Astrocyte (in vitro differentiated cells and primary cell): ENCODE results near the gene OTUD3. TPM values are rescaled to one million over a fixed set of nuclear protein-coding genes. Genes with fewer than 3 reads are reported as not detected.

Experiments
- DNase-seq: peaks from one replicate; pipeline ENCODE4 v3.0.0-alpha.2; 2010; ENCODE audit warnings: low read depth
- FAIRE-seq: peaks from 2 replicates; lab custom pipeline; 2011; peaks lifted over from hg19 to GRCh38; lab: Jason Lieb, UNC
- H2AFZ ChIP-seq: 2 replicates; pipeline ENCODE4 v1.6.0; 2012; ENCODE audit warnings: low read depth, low read length, inconsistent platforms
- H3K27ac ChIP-seq: 2 replicates; pipeline ENCODE4 v1.5.1; 2011; ENCODE audit warnings: low read depth, low read length, inconsistent platforms
- H3K27me3 ChIP-seq: 2 replicates; pipeline ENCODE4 v1.6.0; 2011; ENCODE audit warnings: low read length, inconsistent platforms; ENCODE audit not compliant: insufficient read depth
- H3K36me3 ChIP-seq: 2 replicates; pipeline ENCODE4 v1.5.1; 2011; ENCODE audit warnings: low read length, inconsistent platforms; ENCODE audit not compliant: insufficient read depth
- H3K4me1 ChIP-seq: 2 replicates; pipeline ENCODE4 v1.5.1; 2011; ENCODE audit warnings: low read length, inconsistent platforms; ENCODE audit not compliant: insufficient read depth
- H3K4me2 ChIP-seq: 2 replicates; pipeline ENCODE4 v1.6.0; 2012; ENCODE audit warnings: low read length, inconsistent platforms
- H3K4me3 ChIP-seq: 2 replicates; pipeline ENCODE4 v1.5.1; 2011; ENCODE audit warnings: low read depth, mild to moderate bottlenecking, low read length, inconsistent platforms; ENCODE audit not compliant: insufficient read depth
- H3K79me2 ChIP-seq: 2 replicates; pipeline ENCODE4 v1.6.0; 2012; ENCODE audit warnings: mild to moderate bottlenecking, low read length, inconsistent platforms; ENCODE audit not compliant: insufficient read depth
- H3K9ac ChIP-seq: 2 replicates; pipeline ENCODE4 v1.6.0; 2012; ENCODE audit warnings: mild to moderate bottlenecking, low read length, inconsistent platforms
- H3K9me3 ChIP-seq: 2 replicates; pipeline ENCODE4 v1.5.1; 2012; ENCODE audit warnings: low read depth, mild to moderate bottlenecking, low read length, inconsistent platforms; ENCODE audit not compliant: insufficient read depth
- H4K20me1 ChIP-seq: 2 replicates; pipeline ENCODE4 v1.6.0; 2012; ENCODE audit warnings: low read length, inconsistent platforms; ENCODE audit not compliant: insufficient read depth
- H3K27ac Mint-ChIP-seq: one replicate; pipeline ENCODE4 v1.8.0; 2021; ENCODE audit warnings: mild to moderate bottlenecking, mixed read lengths; ENCODE audit not compliant: unreplicated experiment
- H3K27me3 Mint-ChIP-seq: one replicate; pipeline ENCODE4 v1.8.0; 2021; ENCODE audit warnings: low read depth, mixed read lengths; ENCODE audit not compliant: unreplicated experiment
- H3K36me3 Mint-ChIP-seq: one replicate; pipeline ENCODE4 v1.8.0; 2021; ENCODE audit warnings: low read depth, mixed read lengths; ENCODE audit not compliant: unreplicated experiment
- H3K4me1 Mint-ChIP-seq: one replicate; pipeline ENCODE4 v1.8.0; 2021; ENCODE audit warnings: low read depth, mixed read lengths; ENCODE audit not compliant: unreplicated experiment
- H3K4me3 Mint-ChIP-seq: one replicate; pipeline ENCODE4 v1.8.0; 2021; ENCODE audit warnings: mild to moderate bottlenecking, moderate library complexity, mixed read lengths; ENCODE audit not compliant: unreplicated experiment
- H3K9me3 Mint-ChIP-seq: one replicate; pipeline ENCODE4 v1.8.0; 2021; ENCODE audit warnings: mild to moderate bottlenecking, mixed read lengths; ENCODE audit not compliant: unreplicated experiment
- CTCF ChIP-seq: IDR thresholded peaks from 2 replicates; pipeline ENCODE4 v1.5.1; 2011; ENCODE audit warnings: low read depth, mild to moderate bottlenecking, inconsistent platforms, low read length, moderate library complexity; ENCODE audit not compliant: insufficient read depth
- EZH2 ChIP-seq: IDR thresholded peaks from 2 replicates; pipeline ENCODE4 v1.6.1; 2012; ENCODE audit warnings: mild to moderate bottlenecking, low read length, inconsistent platforms; ENCODE audit not compliant: insufficient read depth
- total RNA-seq: library from RNA; stranded (reverse); gene quantifications from 2 replicates; pipeline ENCODE4 v1.2.1, GENCODE V29; 2021

The OTUD3 gene
- total RNA-seq, 1 donor from 2014 or later = 10.6 TPM

GRCh38 chr1:19949016-19949415 is 66.8 kb downstream of the OTUD3 start:
- Histone ChIP-seq H3K4me1 (no peaks in the 10 kb centered on the region), H2AFZ (peak overlapping the region; percentile 69), H3K9me3 (peaks cover 3% of the 10 kb centered on the region), H3K9ac (no peak overlapping the region), H3K27me3 (peaks cover 8% of the 10 kb centered on the region), H3K4me3 (no peak overlapping the region), H3K27ac (no peak overlapping the region), H3K36me3 (no peaks in the 10 kb centered on the region), H4K20me1 (no peaks in the 10 kb centered on the region), H3K79me2 (no peaks in the 10 kb centered on the region), H3K4me2 (no peak overlapping the region)
- peak overlapping the region; percentile 6 for H3K27ac Mint-ChIP-seq
- no peak overlapping the region for H3K4me3 Mint-ChIP-seq
- DNase-seq (peak; percentile 79), FAIRE-seq (peak; percentile 81)
- H3K9me3 Mint-ChIP-seq = peaks cover 5% of the 10 kb centered on the region
- H3K36me3 Mint-ChIP-seq = no peaks in the 10 kb centered on the region
- peaks cover 5% of the 10 kb centered on the region for H3K4me1 Mint-ChIP-seq
- H3K27me3 Mint-ChIP-seq = peaks cover 7% of the 10 kb centered on the region
- TF ChIP-seq EZH2 = no peak
- no peak for TF ChIP-seq CTCF

GRCh38 chr1:19954059-19954458 is 71.9 kb downstream of the OTUD3 start:
- Histone ChIP-seq H2AFZ (no peak overlapping the region), H3K4me2 (no peak overlapping the region), H4K20me1 (no peaks in the 10 kb centered on the region), H3K79me2 (no peaks in the 10 kb centered on the region), H3K4me3 (no peak overlapping the region), H3K27me3 (peaks cover 13% of the 10 kb centered on the region), H3K27ac (no peak overlapping the region), H3K36me3 (no peaks in the 10 kb centered on the region), H3K9ac (no peak overlapping the region), H3K4me1 (no peaks in the 10 kb centered on the region), H3K9me3 (peaks cover 3% of the 10 kb centered on the region)
- peaks cover 30% of the 10 kb centered on the region for H3K27me3 Mint-ChIP-seq
- DNase-seq (no peak), FAIRE-seq (no peak)
- peaks cover 7% of the 10 kb centered on the region for H3K9me3 Mint-ChIP-seq
- no peak for TF ChIP-seq CTCF
- TF ChIP-seq EZH2 = no peak
- H3K4me1 Mint-ChIP-seq = peaks cover 2% of the 10 kb centered on the region
- no peaks in the 10 kb centered on the region for H3K36me3 Mint-ChIP-seq
- H3K27ac Mint-ChIP-seq = no peak overlapping the region
- H3K4me3 Mint-ChIP-seq = no peak overlapping the region

- no peak for FAIRE-seq
- Histone ChIP-seq H3K4me3 (no peak overlapping the region), H4K20me1 (no peaks in the 10 kb centered on the region), H3K27ac (no peak overlapping the region), H3K27me3 (peaks cover 15% of the 10 kb centered on the region), H3K9ac (no peak overlapping the region), H2AFZ (no peak overlapping the region), H3K4me1 (no peaks in the 10 kb centered on the region), H3K79me2 (no peaks in the 10 kb centered on the region), H3K36me3 (no peaks in the 10 kb centered on the region), H3K4me2 (no peak overlapping the region), H3K9me3 (peaks cover 3% of the 10 kb centered on the region)
- H3K9me3 Mint-ChIP-seq = peaks cover 7% of the 10 kb centered on the region
- peaks cover 31% of the 10 kb centered on the region for H3K27me3 Mint-ChIP-seq
- no peak for DNase-seq
- no peaks in the 10 kb centered on the region for H3K4me1 Mint-ChIP-seq
- H3K4me3 Mint-ChIP-seq = no peak overlapping the region
- no peak for TF ChIP-seq EZH2
- no peak for TF ChIP-seq CTCF
- no peaks in the 10 kb centered on the region for H3K36me3 Mint-ChIP-seq
- no peak overlapping the region for H3K27ac Mint-ChIP-seq
These were observed 73.5 kb downstream of the OTUD3 start for GRCh38 chr1:19955534-19956170.
